Measurements from ENCODE around the gene LPP. TPM values are rescaled to one million over a fixed set of nuclear protein-coding genes. Genes with fewer than 3 reads are reported as not detected.

Gene LPP
- total RNA-seq, 1 experiment from 2014 or later = 120 TPM

GRCh38 chr3:188539631-188540194 is 385.8 kb downstream of the LPP start:
- BruUV-seq (replicated peaks) = no TSS peak

DNA sequence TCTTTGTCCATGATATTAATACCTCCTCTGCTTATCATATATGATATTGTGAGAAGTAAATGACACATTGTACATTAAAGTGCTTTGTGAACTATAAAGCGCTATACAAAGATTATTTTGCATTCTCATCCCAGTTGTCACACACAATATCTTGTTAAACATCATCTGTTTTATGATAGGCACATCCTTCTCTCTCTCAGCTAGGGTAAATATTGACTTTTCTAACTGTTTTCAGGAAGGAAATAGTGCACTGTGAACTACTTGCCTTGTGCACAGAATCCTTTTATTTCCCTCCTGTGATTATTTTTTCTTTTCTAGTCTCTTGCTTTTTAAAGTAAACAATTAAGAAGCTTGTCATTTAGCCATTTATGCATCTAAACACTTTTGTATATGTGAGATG is 388.2 kb downstream of the LPP start:
- Histone ChIP-seq H3K36me3 (ENCODE audit: control insufficient read depth, insufficient read depth, low read length) (no peaks in the 10 kb centered on the region), H3K4me1 (peaks cover 27% of the 10 kb centered on the region), H3K27me3 (replicated peaks; ENCODE audit: control insufficient read depth, insufficient read depth, low read length) (no peaks in the 10 kb centered on the region), H3K4me3 (ENCODE audit: low read depth, low read length) (no peak overlapping the region), H3K9me3 (0 out of 2 replicates have a peak, but pooled peaks cover 3% of the 10 kb centered on the region)
- H3K4me3 Mint-ChIP-seq (ENCODE audit: unreplicated experiment) = no peak overlapping the region
- H3K9me3 Mint-ChIP-seq (ENCODE audit: unreplicated experiment) = no peaks in the 10 kb centered on the region
- no peak for TF ChIP-seq CTCF (IDR thresholded peaks at IDR 0.05; ENCODE audit: insufficient read depth in 1 of 2, low read depth in 1 of 2, low read length in 1 of 2, severe bottlenecking in 1 of 2, unreplicated experiment in 1 of 2)
- H3K4me1 Mint-ChIP-seq (ENCODE audit: low read depth, unreplicated experiment) = peaks cover 17% of the 10 kb centered on the region
- ChIA-PET POLR2A (no interaction called here), CTCF (no interaction called here)
- DNase-seq = no peak
- no TSS peak for BruUV-seq (replicated peaks)
- no peaks in the 10 kb centered on the region for H3K27me3 Mint-ChIP-seq (ENCODE audit: insufficient read depth, unreplicated experiment)
- intact Hi-C loops (cut with micrococcal nuclease; ENCODE audit: unreplicated experiment) = no loop called here
- peaks cover 19% of the 10 kb centered on the region for H3K36me3 Mint-ChIP-seq (ENCODE audit: insufficient read depth, unreplicated experiment)
- H3K27ac Mint-ChIP-seq (ENCODE audit: unreplicated experiment) = no peak overlapping the region

More at GRCh38 chr3:188539631-188540194, 385.8 kb downstream of the LPP start:
- ChIA-PET CTCF (no interaction called here), POLR2A (no interaction called here)
- no peaks in the 10 kb centered on the region for H3K27me3 ChIP-seq (replicated peaks; ENCODE audit: control insufficient read depth, insufficient read depth, low read length)
- TF ChIP-seq CTCF (IDR thresholded peaks at IDR 0.05; ENCODE audit: insufficient read depth in 1 of 2, low read depth in 1 of 2, low read length in 1 of 2, severe bottlenecking in 1 of 2, unreplicated experiment in 1 of 2) = no peak
- no peaks in the 10 kb centered on the region for H3K36me3 ChIP-seq (ENCODE audit: control insufficient read depth, insufficient read depth, low read length)
- H3K9me3 ChIP-seq = 0 out of 2 replicates have a peak, but pooled peaks cover 3% of the 10 kb centered on the region
- peaks cover 15% of the 10 kb centered on the region for H3K4me1 ChIP-seq
- Mint-ChIP-seq H3K4me3 (ENCODE audit: unreplicated experiment) (no peak overlapping the region), H3K27me3 (ENCODE audit: insufficient read depth, unreplicated experiment) (no peaks in the 10 kb centered on the region), H3K9me3 (ENCODE audit: unreplicated experiment) (no peaks in the 10 kb centered on the region), H3K4me1 (ENCODE audit: low read depth, unreplicated experiment) (peaks cover 14% of the 10 kb centered on the region), H3K36me3 (ENCODE audit: insufficient read depth, unreplicated experiment) (peaks cover 23% of the 10 kb centered on the region), H3K27ac (ENCODE audit: unreplicated experiment) (no peak overlapping the region)
- no peak overlapping the region for H3K4me3 ChIP-seq (ENCODE audit: low read depth, low read length)
- no peak for DNase-seq
- intact Hi-C loops (cut with micrococcal nuclease; ENCODE audit: unreplicated experiment) = no loop called here

- no peak overlapping the region for H3K27ac Mint-ChIP-seq (ENCODE audit: unreplicated experiment)
- H3K4me1 Mint-ChIP-seq (ENCODE audit: low read depth, unreplicated experiment) = peaks cover 33% of the 10 kb centered on the region
- H3K9me3 Mint-ChIP-seq (ENCODE audit: unreplicated experiment) = no peaks in the 10 kb centered on the region
- TF ChIP-seq CTCF (IDR thresholded peaks at IDR 0.05; ENCODE audit: insufficient read depth in 1 of 2, low read depth in 1 of 2, low read length in 1 of 2, severe bottlenecking in 1 of 2, unreplicated experiment in 1 of 2) = no peak
- POLR2A ChIA-PET = no interaction called here
- intact Hi-C loops (cut with micrococcal nuclease; ENCODE audit: unreplicated experiment) = no loop called here
- Histone ChIP-seq H3K4me3 (ENCODE audit: low read depth, low read length) (no peak overlapping the region), H3K27me3 (replicated peaks; ENCODE audit: control insufficient read depth, insufficient read depth, low read length) (no peaks in the 10 kb centered on the region), H3K36me3 (ENCODE audit: control insufficient read depth, insufficient read depth, low read length) (no peaks in the 10 kb centered on the region; the same call in 1 of the 2 replicates), H3K4me1 (peaks cover 34% of the 10 kb centered on the region), H3K9me3 (0 out of 2 replicates have a peak, but pooled peaks cover 3% of the 10 kb centered on the region)
- H3K4me3 Mint-ChIP-seq (ENCODE audit: unreplicated experiment) = no peak overlapping the region
- CTCF ChIA-PET = interaction anchor here (0.6 kb wide), 1 partner anchor 22 kb away, joined by 4 read pairs; no protein-coding TSS in a partner anchor
- no peaks in the 10 kb centered on the region for H3K27me3 Mint-ChIP-seq (ENCODE audit: insufficient read depth, unreplicated experiment)
- no TSS peak for BruUV-seq (replicated peaks)
- no peak for DNase-seq
- H3K36me3 Mint-ChIP-seq (ENCODE audit: insufficient read depth, unreplicated experiment) = peaks cover 22% of the 10 kb centered on the region
Measured at GRCh38 chr3:188544012-188544411, 390.1 kb downstream of the LPP start.

All from Caco-2 (cell line).